Calu3 (cell line): ENCODE data around the gene RPP21. TPM values are rescaled to one million over a fixed set of nuclear protein-coding genes. Genes with fewer than 3 reads are reported as not detected.

Experiments
- BruUV-seq: library from RNA; stranded (reverse); fragments of 400-500 nt; replicated peaks from 2 replicates; lab custom pipeline; 2021; lab: Mats Ljungman, UMichigan
- CTCF ChIA-PET: fragments of 300-600 bp; sonication (Branson Sonifier 250); formaldehyde crosslinking; loops from one replicate; lab custom pipeline; 2022; ENCODE audit warnings: antibody characterized with exemption; lab: Charles Lee
- DNase-seq: peaks from one replicate; pipeline ENCODE4 v3.0.0; 2022
- H3K27ac Mint-ChIP-seq: one replicate; pipeline ENCODE4 v1.8.0; 2022; ENCODE audit warnings: mixed read lengths; ENCODE audit not compliant: unreplicated experiment
- H3K27me3 Mint-ChIP-seq: one replicate; pipeline ENCODE4 v1.8.0; 2022; ENCODE audit warnings: mixed read lengths; ENCODE audit not compliant: unreplicated experiment
- H3K36me3 Mint-ChIP-seq: one replicate; pipeline ENCODE4 v1.8.0; 2022; ENCODE audit warnings: mild to moderate bottlenecking, moderate library complexity, mixed read lengths; ENCODE audit not compliant: insufficient read depth, unreplicated experiment
- H3K4me1 Mint-ChIP-seq: one replicate; pipeline ENCODE4 v1.8.0; 2022; ENCODE audit warnings: mild to moderate bottlenecking, low read depth, mixed read lengths; ENCODE audit not compliant: unreplicated experiment
- H3K4me3 Mint-ChIP-seq: one replicate; pipeline ENCODE4 v1.8.0; 2022; ENCODE audit warnings: mild to moderate bottlenecking, low read depth, moderate library complexity, mixed read lengths; ENCODE audit not compliant: unreplicated experiment
- H3K9me3 Mint-ChIP-seq: one replicate; pipeline ENCODE4 v1.8.0; 2022; ENCODE audit warnings: low read depth, mixed read lengths; ENCODE audit not compliant: unreplicated experiment
- CTCF ChIP-seq: fragments of 200-600 bp; IDR thresholded peaks from one replicate; pipeline ENCODE4 v1.8.0; 2022; ENCODE audit warnings: antibody characterized with exemption; ENCODE audit not compliant: unreplicated experiment
- intact Hi-C: fragments of 100-400 bp; cut with micrococcal nuclease; formaldehyde crosslinking; loops from one replicate; pipeline ENCODE4 v1.10.0; 2022; ENCODE audit not compliant: unreplicated experiment
- total RNA-seq: library from RNA; stranded (reverse); gene quantifications from 2 replicates; pipeline ENCODE4 v1.2.3, GENCODE V29; 2022

Gene RPP21
- total RNA-seq, 1 experiment from 2014 or later = 64.2 TPM

- no peak for TF ChIP-seq CTCF
- Mint-ChIP-seq H3K27me3 (no peaks in the 10 kb centered on the region), H3K4me3 (no peak overlapping the region), H3K36me3 (peaks cover 22% of the 10 kb centered on the region), H3K9me3 (peaks cover 14% of the 10 kb centered on the region), H3K4me1 (peaks cover 13% of the 10 kb centered on the region), H3K27ac (no peak overlapping the region)
- CTCF ChIA-PET = interaction anchor here (1.5 kb wide), 1 partner anchor 14 kb away, joined by 5 read pairs; no protein-coding TSS in a partner anchor
- DNase-seq = no peak
- intact Hi-C loops = no loop called here
- no TSS peak for BruUV-seq
Measured at GRCh38 chr6:30311671-30312070, 33.3 kb upstream of the RPP21 start.

- CTCF ChIA-PET = interaction anchor here (1.5 kb wide), 1 partner anchor 14 kb away, joined by 5 read pairs; no protein-coding TSS in a partner anchor
- Mint-ChIP-seq H3K4me3 (no peak overlapping the region), H3K27me3 (no peaks in the 10 kb centered on the region), H3K4me1 (peaks cover 15% of the 10 kb centered on the region), H3K9me3 (peaks cover 9% of the 10 kb centered on the region), H3K36me3 (peaks cover 17% of the 10 kb centered on the region), H3K27ac (no peak overlapping the region)
- intact Hi-C loops = no loop called here
- DNase-seq = no peak
- BruUV-seq = no TSS peak
- no peak for TF ChIP-seq CTCF
Measured at GRCh38 chr6:30312266-30312665, 32.7 kb upstream of the RPP21 start.

- peaks cover 22% of the 10 kb centered on the region for H3K36me3 Mint-ChIP-seq
- DNase-seq = no peak
- intact Hi-C loops = no loop called here
- CTCF ChIA-PET = interaction anchor here (1.5 kb wide), 1 partner anchor 13 kb away, joined by 5 read pairs; no protein-coding TSS in a partner anchor
- no peak overlapping the region for H3K4me3 Mint-ChIP-seq
- no TSS peak for BruUV-seq
- H3K9me3 Mint-ChIP-seq = peaks cover 9% of the 10 kb centered on the region
- H3K4me1 Mint-ChIP-seq = peaks cover 20% of the 10 kb centered on the region
- H3K27ac Mint-ChIP-seq = no peak overlapping the region
- no peak for TF ChIP-seq CTCF
- no peaks in the 10 kb centered on the region for H3K27me3 Mint-ChIP-seq
Measured at GRCh38 chr6:30312676-30313321, 32.2 kb upstream of the RPP21 start.

- Mint-ChIP-seq H3K27me3 (no peaks in the 10 kb centered on the region), H3K27ac (no peak overlapping the region), H3K4me3 (no peak overlapping the region), H3K36me3 (peaks cover 40% of the 10 kb centered on the region), H3K4me1 (peaks cover 27% of the 10 kb centered on the region), H3K9me3 (no peaks in the 10 kb centered on the region)
- BruUV-seq = no TSS peak
- TF ChIP-seq CTCF = no peak
- intact Hi-C loops = no loop called here
- CTCF ChIA-PET = no interaction called here
- DNase-seq = no peak
Measured at GRCh38 chr6:30315156-30315555, 29.8 kb upstream of the RPP21 start.
